AG04450 (cell line): ENCODE results near the gene DPY19L3. TPM values are rescaled to one million over a fixed set of nuclear protein-coding genes. Genes with fewer than 3 reads are reported as not detected.

ENCODE experiments used
- CTCF ChIA-PET: fragments of 300-600, 350-600 bp; formaldehyde crosslinking; extraction: SDS; loops from one replicate; lab custom pipeline; 2022; ENCODE audit warnings: antibody characterized with exemption, inconsistent platforms; lab: Charles Lee
- POLR2A ChIA-PET: fragments of 350-600 bp; formaldehyde crosslinking; extraction: SDS; loops from one replicate; lab custom pipeline; 2021; ENCODE audit warnings: antibody characterized with exemption, inconsistent platforms; lab: Yijun Ruan, JAX
- DNase-seq: peaks from one replicate; pipeline ENCODE4 v3.0.0-alpha.2; 2011; ENCODE audit warnings: low read depth, low spot score
- H3K27ac ChIP-seq: one replicate; pipeline ENCODE4 v1.5.1; 2012; ENCODE audit warnings: low read depth, low read length, control low read depth
- H3K27me3 ChIP-seq: one replicate; pipeline ENCODE4 v1.6.0; 2012; ENCODE audit warnings: low read length; ENCODE audit not compliant: control insufficient read depth, insufficient read depth
- H3K4me3 ChIP-seq: 2 replicates; pipeline ENCODE4 v1.5.1; 2011; ENCODE audit warnings: mild to moderate bottlenecking, low read depth, low read length, control low read depth
- H3K9me3 ChIP-seq: 2 replicates; pipeline ENCODE4 v1.5.1; 2012; ENCODE audit warnings: low read length; ENCODE audit not compliant: control insufficient read depth, insufficient read depth
- polyA plus RNA-seq: library from polyadenylated mRNA; depleted of rRNA; stranded (reverse); fragments of >200 nt; gene quantifications from 2 replicates; pipeline ENCODE4 v1.2.3, GENCODE V29; 2011
- TF ChIP-seq, protein P1 (sequence below): IDR thresholded peaks from 2 replicates; pipeline ENCODE4 v1.5.1; 2011; ENCODE audit warnings: low read depth, low read length, control low read depth, inconsistent platforms

The DPY19L3 gene
- polyA plus RNA-seq, 1 experiment = 39.2 TPM

- POLR2A ChIA-PET = interaction anchor here (1.6 kb wide), 1 partner anchor 17 kb away, joined by 7 read pairs; the partner anchor contains the start of gene DPY19L3
- H3K4me3 ChIP-seq = no peak overlapping the region
Observed at GRCh38 chr19:32388393-32388855, 17.1 kb upstream of the DPY19L3 start.

GRCh38 chr19:32392901-32393300 lies 12.7 kb upstream of the DPY19L3 start:
- TF ChIP-seq, protein P1, sequence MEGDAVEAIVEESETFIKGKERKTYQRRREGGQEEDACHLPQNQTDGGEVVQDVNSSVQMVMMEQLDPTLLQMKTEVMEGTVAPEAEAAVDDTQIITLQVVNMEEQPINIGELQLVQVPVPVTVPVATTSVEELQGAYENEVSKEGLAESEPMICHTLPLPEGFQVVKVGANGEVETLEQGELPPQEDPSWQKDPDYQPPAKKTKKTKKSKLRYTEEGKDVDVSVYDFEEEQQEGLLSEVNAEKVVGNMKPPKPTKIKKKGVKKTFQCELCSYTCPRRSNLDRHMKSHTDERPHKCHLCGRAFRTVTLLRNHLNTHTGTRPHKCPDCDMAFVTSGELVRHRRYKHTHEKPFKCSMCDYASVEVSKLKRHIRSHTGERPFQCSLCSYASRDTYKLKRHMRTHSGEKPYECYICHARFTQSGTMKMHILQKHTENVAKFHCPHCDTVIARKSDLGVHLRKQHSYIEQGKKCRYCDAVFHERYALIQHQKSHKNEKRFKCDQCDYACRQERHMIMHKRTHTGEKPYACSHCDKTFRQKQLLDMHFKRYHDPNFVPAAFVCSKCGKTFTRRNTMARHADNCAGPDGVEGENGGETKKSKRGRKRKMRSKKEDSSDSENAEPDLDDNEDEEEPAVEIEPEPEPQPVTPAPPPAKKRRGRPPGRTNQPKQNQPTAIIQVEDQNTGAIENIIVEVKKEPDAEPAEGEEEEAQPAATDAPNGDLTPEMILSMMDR = no peak
- no peak for DNase-seq
- Histone ChIP-seq H3K4me3 (no peak overlapping the region), H3K9me3 (no peaks in the 10 kb centered on the region), H3K27ac (no peak overlapping the region), H3K27me3 (no peaks in the 10 kb centered on the region)
- POLR2A ChIA-PET = no interaction called here
- CTCF ChIA-PET = no interaction called here

More at GRCh38 chr19:32388393-32388855, 17.1 kb upstream of the DPY19L3 start:
- no peaks in the 10 kb centered on the region for H3K27me3 ChIP-seq
- CTCF ChIA-PET = interaction anchor here (1.0 to 2.1 kb wide), 4 partner anchors 13 to 52 kb away, joined by 3 to 6 read pairs (median 5); no protein-coding TSS in a partner anchor
- no peak overlapping the region for H3K27ac ChIP-seq
- TF ChIP-seq, protein P1 = no peak
- no peaks in the 10 kb centered on the region for H3K9me3 ChIP-seq
- no peak for DNase-seq

GRCh38 chr19:32396046-32396652 lies 9.4 kb upstream of the DPY19L3 start:
- Histone ChIP-seq H3K9me3 (no peaks in the 10 kb centered on the region), H3K4me3 (no peak overlapping the region), H3K27ac (no peak overlapping the region), H3K27me3 (no peaks in the 10 kb centered on the region)
- ChIA-PET CTCF (no interaction called here), POLR2A (interaction anchor here (0.8 kb wide), 1 partner anchor 9 kb away, joined by 4 read pairs; the partner anchor contains the start of gene DPY19L3)
- DNase-seq = no peak
- TF ChIP-seq, protein P1 = no peak

DNA sequence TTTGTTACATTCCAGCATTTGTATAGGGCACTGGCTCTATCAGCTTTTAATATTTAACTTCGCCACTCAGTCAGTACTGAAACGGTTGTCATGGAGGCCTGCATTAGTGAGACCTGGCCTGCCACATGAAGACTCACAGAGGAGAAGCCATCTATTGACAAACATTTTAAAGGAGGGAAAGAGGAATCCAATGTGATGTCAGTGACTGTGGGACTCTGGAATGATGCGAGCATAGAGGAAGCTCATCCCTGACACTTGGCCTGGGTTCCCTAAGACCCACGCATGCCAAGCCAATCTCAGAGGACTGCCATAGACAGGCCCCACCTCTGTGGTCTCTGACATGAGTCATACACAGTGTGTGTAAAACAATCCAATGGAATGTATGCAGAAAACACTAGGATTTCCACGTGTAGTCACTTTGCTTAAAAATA lies 7.9 kb upstream of the DPY19L3 start:
- TF ChIP-seq, protein P1 = no peak
- CTCF ChIA-PET = interaction anchor here (1.3 kb wide), 1 partner anchor 20 kb away, joined by 4 read pairs; no protein-coding TSS in a partner anchor
- peak; percentile 57 for DNase-seq
- Histone ChIP-seq H3K4me3 (no peak overlapping the region), H3K9me3 (no peaks in the 10 kb centered on the region), H3K27ac (peak overlapping the region; percentile 54), H3K27me3 (no peaks in the 10 kb centered on the region)
- POLR2A ChIA-PET = interaction anchor here (0.6 to 0.7 kb wide), 2 partner anchors 24 to 978 kb away, joined by 3 read pairs; no protein-coding TSS in a partner anchor

- CTCF ChIA-PET = no interaction called here
- POLR2A ChIA-PET = no interaction called here
- TF ChIP-seq, protein P1 = no peak
- DNase-seq = no peak
- Histone ChIP-seq H3K27me3 (no peaks in the 10 kb centered on the region), H3K4me3 (no peak overlapping the region), H3K9me3 (no peaks in the 10 kb centered on the region; the same call in 1 of the 2 replicates), H3K27ac (no peak overlapping the region)
Observed at GRCh38 chr19:32401992-32402391, 3.6 kb upstream of the DPY19L3 start.
